ENCODE measurements around the gene MAN1C1.

The MAN1C1 gene

GRCh38 chr1:25792115-25792514 lies 175.5 kb downstream of the MAN1C1 start:
- DNase-seq, result no peak

GRCh38 chr1:25793585-25794170 lies 177.1 kb downstream of the MAN1C1 start:
- DNase-seq, result no peak

GRCh38 chr1:25794325-25794724 lies 177.7 kb downstream of the MAN1C1 start:
- DNase-seq, result no peak

- DNase-seq, result no peak
These were observed 178.6 kb downstream of the MAN1C1 start for GRCh38 chr1:25795211-25795610.

- DNase-seq, result peak; percentile 19
These were observed 179.6 kb downstream of the MAN1C1 start for GRCh38 chr1:25795946-25796810.

GRCh38 chr1:25796811-25797458 lies 180.3 kb downstream of the MAN1C1 start:
- peak; percentile 33 for DNase-seq

GRCh38 chr1:25797939-25798338 lies 181.3 kb downstream of the MAN1C1 start:
- no peak for DNase-seq

GRCh38 chr1:25798666-25799351 lies 182.2 kb downstream of the MAN1C1 start:
- no peak for DNase-seq

- DNase-seq, result no peak
These were observed 182.9 kb downstream of the MAN1C1 start for GRCh38 chr1:25799352-25799934.

GRCh38 chr1:25799935-25800702 lies 183.5 kb downstream of the MAN1C1 start, which contains the start of gene SELENON:
SELENON (plus strand) TSS chr1:25800193; CDS start chr1:25800231, 38 bp downstream.
- no peak for DNase-seq

GRCh38 chr1:25800703-25801377 lies 184.2 kb downstream of the MAN1C1 start:
- DNase-seq, result no peak

GRCh38 chr1:25802915-25803314 lies 186.3 kb downstream of the MAN1C1 start:
- DNase-seq, result no peak

- DNase-seq, result no peak
These were observed 186.8 kb downstream of the MAN1C1 start for GRCh38 chr1:25803368-25803767.

GRCh38 chr1:25804244-25804963 lies 187.8 kb downstream of the MAN1C1 start:
- DNase-seq, result no peak

- DNase-seq, result no peak
These were observed 188.6 kb downstream of the MAN1C1 start for GRCh38 chr1:25804964-25805862.

- no peak for DNase-seq
These were observed 189.3 kb downstream of the MAN1C1 start for GRCh38 chr1:25805863-25806225.

GRCh38 chr1:25806418-25806817 lies 189.8 kb downstream of the MAN1C1 start:
- DNase-seq, result no peak

GRCh38 chr1:25807480-25808390 lies 191.1 kb downstream of the MAN1C1 start:
- no peak for DNase-seq

Measured in NK-92 treated with Interleukin-12 subunit alpha and Interleukin-12 subunit beta, amount 100 ng/mL, for 24 hours (cell line).